HL-60 (cell line): Measurements from ENCODE around the gene PHF21A.

Experiments
- DNase-seq, 2 experiments: peaks; one replicate each; pipeline ENCODE4 v3.0.0-alpha.2; 2010 to 2020; ENCODE audit warnings: low read depth in 1 of 2, low spot score in 1 of 2
- H3K27ac ChIP-seq: fragments of 250-450 bp; sonication (Bioruptor Pico); replicated peaks from 2 replicates; pipeline ENCODE4 v1.5.1; 2020; ENCODE audit warnings: mild to moderate bottlenecking, moderate library complexity
- H3K27me3 ChIP-seq: fragments of 250-450 bp; sonication (Bioruptor Pico); 2 replicates; pipeline ENCODE4 v1.5.1; 2021; ENCODE audit warnings: mild to moderate bottlenecking, moderate library complexity; ENCODE audit not compliant: insufficient read depth, poor library complexity, severe bottlenecking
- H3K4me3 ChIP-seq: replicated peaks from 2 replicates; pipeline ENCODE4 v1.5.1; 2011; ENCODE audit warnings: mild to moderate bottlenecking, control low read depth, low read length; ENCODE audit not compliant: insufficient read depth
- CTCF ChIP-seq: IDR thresholded peaks from one replicate; pipeline ENCODE4 v1.5.1; 2011; ENCODE audit warnings: low read length, control low read depth, inconsistent platforms; ENCODE audit not compliant: insufficient read depth
- GABPA ChIP-seq: IDR thresholded peaks from 2 replicates; pipeline ENCODE4 v1.6.1; 2012; ENCODE audit warnings: low read depth
- POLR2AphosphoS5 ChIP-seq: IDR thresholded peaks from 2 replicates; pipeline ENCODE4 v1.6.1; 2012; ENCODE audit warnings: low read depth
- REST ChIP-seq: IDR thresholded peaks from 2 replicates; pipeline ENCODE4 v1.6.1; 2012; ENCODE audit warnings: low read depth; ENCODE audit not compliant: insufficient replicate concordance
- SPI1 ChIP-seq: IDR thresholded peaks from 2 replicates; pipeline ENCODE4 v1.6.1; 2012; ENCODE audit warnings: low read depth, mild to moderate bottlenecking, borderline replicate concordance

Gene PHF21A

GRCh38 chr11:45905095-45905494, 216.2 kb downstream of the PHF21A start:
- H3K27ac ChIP-seq: no peak overlapping the region
- no peak for DNase-seq
- H3K4me3 ChIP-seq: no peak overlapping the region
- TF ChIP-seq POLR2AphosphoS5 (no peak), REST (no peak), GABPA (no peak), SPI1 (no peak), CTCF (no peak)
- H3K27me3 ChIP-seq: peaks cover 10% of the 10 kb centered on the region

- no peak overlapping the region for H3K27ac ChIP-seq
- H3K27me3 ChIP-seq: peaks cover 13% of the 10 kb centered on the region
- TF ChIP-seq REST: no peak
- no peak for TF ChIP-seq GABPA
- no peak for TF ChIP-seq POLR2AphosphoS5
- TF ChIP-seq CTCF: no peak
- TF ChIP-seq SPI1: no peak
- no peak overlapping the region for H3K4me3 ChIP-seq
- no peak for DNase-seq
These were observed 216.8 kb downstream of the PHF21A start for GRCh38 chr11:45904309-45904915.

GRCh38 chr11:45902452-45903380, 218.5 kb downstream of the PHF21A start:
- Histone ChIP-seq H3K27ac (no peak overlapping the region), H3K27me3 (peaks cover 24% of the 10 kb centered on the region), H3K4me3 (no peak overlapping the region)
- DNase-seq: no peak
- TF ChIP-seq SPI1 (no peak), REST (no peak), CTCF (no peak), POLR2AphosphoS5 (no peak), GABPA (no peak)
